Activated CD8-positive, alpha-beta memory T cell treated with anti-CD3 and anti-CD28 coated beads, Interleukin-2, amount 50 U/mL, for 1 hour (primary cell): ENCODE results near the gene NRL.

Experiments
- DNase-seq: peaks from one replicate; pipeline ENCODE4 v3.0.0-alpha.2; 2020; ENCODE audit errors: extremely low read depth

NRL gene

GRCh38 chr14:24066496-24067132 is 48.1 kb downstream of the NRL start:
- DNase-seq = no peak

DNA sequence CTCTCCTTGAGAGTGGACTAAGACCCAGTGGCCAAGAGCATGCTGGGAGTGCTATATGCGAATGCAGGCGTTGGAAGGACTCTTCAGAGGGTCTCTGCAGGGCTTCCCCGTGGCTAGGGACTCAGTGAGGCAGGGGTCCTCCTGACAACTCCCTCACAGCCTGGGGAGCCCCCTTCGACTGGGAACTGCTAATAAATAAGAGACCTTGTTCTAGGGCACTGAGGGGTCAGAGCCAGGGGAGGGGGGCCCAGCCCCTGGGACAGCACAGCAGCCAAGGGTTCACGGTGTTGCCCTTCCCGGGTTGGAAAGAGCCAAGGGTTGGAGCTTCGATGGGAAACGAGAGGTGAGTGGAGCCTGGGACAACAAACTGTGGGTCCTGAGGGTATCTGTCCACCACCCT is 49.3 kb downstream of the NRL start:
- DNase-seq = no peak

- DNase-seq = no peak
Observed at GRCh38 chr14:24064856-24065255, 49.9 kb downstream of the NRL start.

GRCh38 chr14:24064091-24064795 is 50.5 kb downstream of the NRL start:
- DNase-seq = no peak

- DNase-seq = no peak
Observed at GRCh38 chr14:24063263-24063836, 51.4 kb downstream of the NRL start.

GRCh38 chr14:24062216-24062980 is 52.4 kb downstream of the NRL start:
- no peak for DNase-seq

DNA sequence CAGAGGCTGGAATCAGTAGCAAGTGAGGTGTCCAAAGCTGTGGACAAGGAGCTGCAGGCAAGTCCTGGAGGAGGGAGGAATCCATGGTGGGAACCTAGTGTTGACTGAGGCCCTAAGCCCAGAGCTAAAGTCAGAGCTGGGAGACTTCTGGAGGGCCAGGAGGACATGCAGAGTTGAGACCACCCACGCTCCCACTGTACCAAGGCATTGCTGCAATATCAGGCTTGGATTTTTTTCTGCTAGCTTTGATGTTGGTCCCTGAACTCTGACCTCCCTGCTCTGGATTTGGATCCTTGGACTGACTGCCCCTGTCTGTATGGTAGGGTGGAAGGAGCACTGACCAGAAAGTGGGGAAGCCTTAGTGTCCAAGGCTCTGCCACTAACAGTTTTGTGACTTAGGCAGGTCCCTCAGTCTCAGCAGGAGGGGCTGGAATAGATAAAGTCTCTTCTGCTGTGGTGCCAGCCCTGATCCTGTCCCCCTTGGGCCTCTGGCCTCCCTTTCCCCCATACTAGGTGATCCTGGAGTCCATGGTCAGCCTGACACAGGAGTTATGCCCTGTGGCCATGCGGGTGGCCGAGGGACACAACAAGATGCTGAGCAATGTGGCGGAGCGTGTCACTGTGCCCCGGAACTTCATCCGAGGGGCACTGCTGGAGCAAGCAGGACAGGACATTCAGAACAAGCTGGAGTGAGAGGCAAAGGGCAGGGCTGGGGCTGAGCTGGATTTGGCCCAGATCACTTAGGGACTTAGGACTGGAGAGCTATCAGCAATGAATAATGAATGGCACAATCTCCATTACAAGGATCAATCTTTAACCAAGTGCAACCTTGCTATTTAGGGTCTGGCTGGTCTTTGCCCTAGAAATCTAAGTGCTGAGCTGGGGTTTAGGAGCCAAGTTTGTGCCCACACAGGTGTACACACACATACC is 53.5 kb downstream of the NRL start:
- no peak for DNase-seq

DNA sequence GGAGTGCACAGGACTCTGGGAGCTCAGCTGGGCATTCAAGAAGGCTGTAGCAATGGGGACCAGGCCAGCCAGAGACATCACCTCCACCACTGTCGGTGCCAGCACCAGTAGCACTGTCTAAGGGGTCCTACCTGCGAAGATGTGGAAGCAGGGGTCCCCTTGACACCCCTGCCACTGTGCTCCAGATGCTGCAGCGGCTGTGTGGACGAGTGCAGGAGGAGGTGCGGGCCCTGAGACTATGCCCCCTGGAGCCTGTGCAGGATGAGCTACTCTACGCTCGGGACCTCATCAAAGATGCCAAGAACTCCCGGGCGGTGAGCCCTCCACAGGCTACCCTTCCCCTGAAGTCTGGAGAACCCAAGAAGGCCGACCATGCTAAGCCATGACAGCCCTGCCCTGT is 54.3 kb downstream of the NRL start:
- no peak for DNase-seq

- DNase-seq = no peak
Observed at GRCh38 chr14:24059841-24060388, 54.8 kb downstream of the NRL start.

DNA sequence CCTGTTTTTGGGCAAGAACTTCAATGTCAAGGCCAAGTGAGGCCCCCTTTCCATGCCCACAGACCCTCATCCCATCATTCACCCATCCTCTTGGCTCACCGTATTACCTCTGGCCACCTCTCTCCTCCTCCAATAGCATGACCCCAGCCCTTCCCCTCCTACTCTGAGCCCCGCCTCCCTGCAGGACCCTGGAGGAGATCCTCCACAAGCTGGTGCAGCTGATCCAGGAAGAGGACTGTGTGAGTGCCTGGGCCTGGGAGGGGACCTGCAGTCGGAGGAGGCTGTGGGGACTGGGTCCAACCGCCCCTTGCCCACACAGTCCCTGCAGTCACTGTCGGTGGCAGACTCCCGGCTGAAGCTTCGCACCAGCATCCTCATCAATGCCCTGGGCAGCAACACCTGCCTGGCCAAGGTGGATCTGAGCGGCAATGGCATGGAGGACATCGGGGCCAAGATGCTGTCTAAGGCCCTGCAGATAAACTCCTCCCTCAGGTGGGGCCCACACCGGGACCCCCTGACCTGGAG is 55.7 kb downstream of the NRL start:
- no peak for DNase-seq

GRCh38 chr14:24058260-24058950 is 56.3 kb downstream of the NRL start:
- DNase-seq = no peak

DNA sequence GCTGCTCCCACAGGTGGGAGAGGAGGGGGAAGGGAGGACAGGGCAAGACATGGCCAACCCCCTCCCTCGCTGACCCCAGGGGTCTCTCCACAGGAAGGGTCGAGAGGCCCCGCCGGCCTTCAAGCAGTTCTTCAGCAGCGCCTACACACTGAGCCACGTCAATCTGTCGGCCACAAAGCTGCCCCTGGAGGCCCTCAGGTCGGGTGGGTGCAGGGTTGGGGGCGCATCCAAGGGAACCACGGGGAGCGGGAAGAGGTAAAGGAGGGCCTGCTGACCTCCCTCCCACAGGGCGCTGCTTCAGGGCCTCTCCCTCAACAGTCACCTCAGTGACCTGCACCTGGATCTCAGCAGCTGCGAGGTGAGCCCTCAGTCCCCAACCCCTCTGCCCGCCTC is 56.9 kb downstream of the NRL start:
- no peak for DNase-seq

- DNase-seq = no peak
Observed at GRCh38 chr14:24057271-24057670, 57.5 kb downstream of the NRL start.

DNA sequence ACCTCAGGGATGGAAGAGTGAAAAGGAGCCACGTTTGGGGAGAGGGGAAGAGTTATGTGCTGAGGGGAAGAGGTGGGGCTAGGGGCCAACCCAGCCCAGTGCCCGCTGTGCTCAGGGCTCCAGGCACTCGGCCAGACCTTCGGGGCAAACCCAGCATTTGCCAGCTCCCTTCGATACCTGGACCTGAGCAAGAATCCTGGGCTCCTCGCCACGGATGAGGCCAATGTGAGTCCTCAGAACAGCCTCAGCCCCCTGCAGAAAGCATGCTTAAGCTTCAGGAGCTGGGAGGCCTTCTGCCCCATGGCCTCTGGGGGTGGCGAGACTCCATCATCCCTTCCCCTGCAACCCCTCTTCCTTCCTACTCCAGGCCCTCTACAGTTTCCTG is 58.0 kb downstream of the NRL start:
- DNase-seq = no peak

GRCh38 chr14:24055971-24056799 is 58.6 kb downstream of the NRL start:
- no peak for DNase-seq

DNA sequence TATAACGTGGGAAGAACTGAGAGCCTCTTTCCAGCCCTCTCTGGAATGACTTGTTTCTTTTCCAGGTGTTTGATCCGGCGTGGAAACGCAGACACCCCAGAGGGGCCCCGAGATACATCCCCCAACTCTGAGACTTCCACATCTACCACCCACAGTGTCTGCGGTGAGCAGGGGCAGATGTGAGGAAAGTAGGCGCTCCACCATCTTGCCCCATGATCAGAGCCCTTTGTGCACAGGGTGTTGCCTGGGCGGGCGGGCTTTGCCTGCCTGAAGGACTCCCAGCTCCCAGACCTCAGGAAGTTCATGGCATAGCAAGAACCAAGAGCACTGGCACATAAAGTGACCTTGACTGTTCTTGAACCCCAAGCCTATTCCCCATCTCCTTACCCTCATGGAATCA is 60.1 kb downstream of the NRL start:
- no peak for DNase-seq

- no peak for DNase-seq
Observed at GRCh38 chr14:24054324-24054641, 60.5 kb downstream of the NRL start.

GRCh38 chr14:24053548-24054323 is 61.0 kb downstream of the NRL start:
- DNase-seq = no peak
